Cardiac fibroblast (primary cell): Measurements from ENCODE around the gene DCTN3.

Experiments used
- DNase-seq, 2 donors: peaks; one replicate each; pipeline versions ENCODE4 v3.0.0 to v3.0.0-alpha.2; 2010; ENCODE audit warnings: low read depth in 2 of 2
- H3K4me3 ChIP-seq, 2 donors: replicated peaks in 1 of 2; 1 replicate in 1 of 2; 2 replicates in 1 of 2; pipeline ENCODE4 v1.5.1; 2011; ENCODE audit warnings: low read depth in 2 of 2, low read length in 2 of 2, mild to moderate bottlenecking in 2 of 2, moderate library complexity in 1 of 2
- TF ChIP-seq, protein P1 (sequence below): IDR thresholded peaks from one replicate; pipeline ENCODE4 v1.5.1; 2011; ENCODE audit warnings: low read depth, mild to moderate bottlenecking, low read length, inconsistent platforms

Gene DCTN3

GRCh38 chr9:34590381-34591247 is 29.7 kb downstream of the DCTN3 start:
- peak overlapping the region; percentile 5 to 21 for H3K4me3 ChIP-seq
- TF ChIP-seq, protein P1, sequence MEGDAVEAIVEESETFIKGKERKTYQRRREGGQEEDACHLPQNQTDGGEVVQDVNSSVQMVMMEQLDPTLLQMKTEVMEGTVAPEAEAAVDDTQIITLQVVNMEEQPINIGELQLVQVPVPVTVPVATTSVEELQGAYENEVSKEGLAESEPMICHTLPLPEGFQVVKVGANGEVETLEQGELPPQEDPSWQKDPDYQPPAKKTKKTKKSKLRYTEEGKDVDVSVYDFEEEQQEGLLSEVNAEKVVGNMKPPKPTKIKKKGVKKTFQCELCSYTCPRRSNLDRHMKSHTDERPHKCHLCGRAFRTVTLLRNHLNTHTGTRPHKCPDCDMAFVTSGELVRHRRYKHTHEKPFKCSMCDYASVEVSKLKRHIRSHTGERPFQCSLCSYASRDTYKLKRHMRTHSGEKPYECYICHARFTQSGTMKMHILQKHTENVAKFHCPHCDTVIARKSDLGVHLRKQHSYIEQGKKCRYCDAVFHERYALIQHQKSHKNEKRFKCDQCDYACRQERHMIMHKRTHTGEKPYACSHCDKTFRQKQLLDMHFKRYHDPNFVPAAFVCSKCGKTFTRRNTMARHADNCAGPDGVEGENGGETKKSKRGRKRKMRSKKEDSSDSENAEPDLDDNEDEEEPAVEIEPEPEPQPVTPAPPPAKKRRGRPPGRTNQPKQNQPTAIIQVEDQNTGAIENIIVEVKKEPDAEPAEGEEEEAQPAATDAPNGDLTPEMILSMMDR, result no peak
- DNase-seq, result peak; percentile 34 to 35

DNA sequence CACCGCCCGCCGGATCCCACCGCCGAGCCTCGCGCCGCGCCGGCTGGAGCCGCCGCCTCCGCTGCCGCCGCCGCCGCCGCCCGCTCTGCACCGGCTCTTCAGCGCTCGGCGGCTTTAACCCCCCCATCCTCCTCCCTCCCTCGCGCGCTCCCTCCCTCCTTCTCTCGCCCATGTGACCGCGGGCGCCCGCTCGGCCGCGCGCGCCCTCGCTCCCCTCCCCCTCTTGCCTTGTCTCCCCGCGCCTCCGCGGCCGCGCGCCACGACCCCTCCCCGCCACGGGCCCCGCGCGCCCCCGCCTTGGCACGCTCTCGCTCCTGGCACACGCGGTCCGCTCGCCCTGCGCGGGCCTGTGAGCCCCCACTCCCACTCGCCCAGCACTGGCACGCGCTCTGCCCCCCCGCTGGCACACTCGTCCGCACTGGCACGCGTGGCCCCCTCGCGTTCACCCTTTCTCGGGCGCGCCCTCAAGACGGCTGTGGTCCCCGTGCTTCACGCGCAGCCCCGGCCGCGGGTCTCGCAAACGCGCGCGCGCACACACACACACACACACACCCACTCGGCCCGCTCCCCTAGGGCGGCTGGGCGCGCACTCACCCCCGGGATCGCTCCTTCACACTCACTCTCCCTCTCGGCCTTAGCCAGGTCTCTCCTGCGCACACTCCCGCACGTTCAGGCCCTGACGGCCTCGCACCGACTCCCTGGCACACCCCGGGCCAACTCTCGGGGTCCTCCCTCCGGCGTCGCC is 30.5 kb downstream of the DCTN3 start, which contains the start of gene CNTFR:
CNTFR (minus strand) TSS at position 89 of the 745 bp plus-strand sequence. CDS start 20,743 bp downstream, outside the sequence.
- H3K4me3 ChIP-seq, result peak within 1 kb of the TSS in 1 of 2 donors; percentile 28
- no peak for DNase-seq
- TF ChIP-seq, protein P1, result no peak

DNA sequence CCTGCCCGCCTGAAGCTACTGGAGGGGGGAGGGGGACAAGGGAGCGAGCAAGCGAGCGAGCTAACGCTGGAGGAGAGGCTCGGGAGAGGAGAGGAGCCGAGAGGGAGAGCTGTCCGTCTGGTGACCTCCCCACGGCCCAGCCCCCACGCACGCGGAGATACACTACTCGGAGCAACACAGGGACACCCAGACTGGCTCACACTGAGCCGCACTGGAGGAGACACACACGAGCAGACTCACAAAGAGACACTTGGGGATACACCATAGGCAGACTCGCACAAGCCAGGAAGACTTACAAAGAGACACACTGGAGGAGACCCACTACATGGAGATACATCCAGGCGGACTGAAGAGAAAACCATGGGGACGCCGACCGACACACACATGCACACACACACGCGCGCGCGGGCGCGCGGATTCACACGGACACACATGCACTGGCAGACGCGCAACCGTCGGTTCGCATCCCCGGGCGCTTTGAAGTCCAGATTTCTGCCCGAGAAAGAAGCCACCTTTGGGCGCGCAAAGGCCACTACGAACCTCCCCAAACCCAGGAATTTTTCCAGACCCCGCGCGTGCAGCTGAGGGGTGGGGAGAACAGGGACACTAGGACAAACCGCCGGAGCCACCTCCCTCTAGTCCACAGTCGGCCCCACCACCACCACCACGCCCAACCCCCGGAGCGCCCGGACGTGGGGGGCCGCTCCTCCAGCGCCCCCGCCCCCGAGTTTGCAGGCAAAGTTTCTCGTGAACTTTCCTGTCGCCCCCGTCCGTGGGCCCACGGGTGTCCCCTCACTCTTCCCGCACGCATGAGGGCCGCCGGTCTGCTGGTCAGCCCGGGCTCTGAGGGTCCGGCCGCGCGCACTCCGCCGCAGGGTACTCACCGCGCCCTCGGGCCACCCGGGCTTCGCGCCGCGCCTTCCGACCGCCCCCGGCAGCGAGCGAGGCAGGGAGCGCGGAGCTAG is 31.3 kb downstream of the DCTN3 start:
- H3K4me3 ChIP-seq, result peak overlapping the region in 1 of 2 donors; percentile 22
- TF ChIP-seq, protein P1, result no peak
- no peak for DNase-seq

GRCh38 chr9:34587271-34587670 is 33.0 kb downstream of the DCTN3 start:
- no peak for DNase-seq
- H3K4me3 ChIP-seq, result no peak overlapping the region
- TF ChIP-seq, protein P1, result no peak

- TF ChIP-seq, protein P1, result no peak
- no peak overlapping the region for H3K4me3 ChIP-seq
- DNase-seq, result no peak
Observed at GRCh38 chr9:34585946-34586669, 34.2 kb downstream of the DCTN3 start.
